Body of pancreas (tissue), 4 donors: ENCODE data around the gene LILRA1. TPM values are rescaled to one million over a fixed set of nuclear protein-coding genes. Genes with fewer than 3 reads are reported as not detected.
"Not testable (repeated sequence)": the region's sequence is repeated elsewhere in the genome, so short reads cannot be mapped to it uniquely, and the experiment has no call there.

Experiments used
- ATAC-seq: fragments of 150-250 bp; one replicate; pipeline ENCODE4 v1.9.1; 2016
- DNase-seq, 4 donors: peaks; one replicate each; pipeline ENCODE4 v3.0.0-alpha.2; 2019
- H3K27ac ChIP-seq, 4 donors: fragments of 200-600 bp; sonication (generic); 1 replicate in 3 of 4; 2 replicates in 1 of 4; pipeline versions ENCODE4 v1.5.1 to v1.6.1; 2016 to 2019; ENCODE audit warnings: mild to moderate bottlenecking in 1 of 4, mixed read lengths in 1 of 4, moderate library complexity in 1 of 4
- H3K27me3 ChIP-seq, 2 donors: fragments of 200-600 bp; sonication (generic); one replicate each; pipeline ENCODE4 v1.6.0; 2016; ENCODE audit warnings: mild to moderate bottlenecking in 1 of 2
- H3K36me3 ChIP-seq, 2 donors: fragments of 200-600 bp; sonication (generic); replicated peaks in 1 of 2; 2 replicates each; pipeline ENCODE4 v1.5.1; 2016; ENCODE audit warnings: low read depth in 2 of 2; ENCODE audit not compliant: insufficient read depth in 1 of 2
- H3K4me1 ChIP-seq: fragments of 200-600 bp; sonication (generic); one replicate; pipeline ENCODE4 v1.6.0; 2016
- H3K4me3 ChIP-seq, 2 donors: fragments of 200-600 bp; sonication (generic); 1 replicate in 1 of 2; 2 replicates in 1 of 2; pipeline ENCODE4 v1.5.1; 2016 to 2019
- H3K9me3 ChIP-seq, 3 donors: fragments of 200-600 bp; sonication (generic); 1 replicate in 2 of 3; 2 replicates in 1 of 3; pipeline ENCODE4 v1.5.1; 2016
- POLR2A ChIP-seq, 3 donors: fragments of 450-650 bp; IDR thresholded peaks; one replicate each; pipeline ENCODE4 v1.6.1; 2016; ENCODE audit warnings: antibody characterized with exemption in 3 of 3, mild to moderate bottlenecking in 2 of 3
- WGBS, 2 donors: methylation state at CpG; one replicate each; pipeline ENCODE4 v1.1.5; 2017; 5-methylcytosine and 5-hydroxymethylcytosine counted together
- intact Hi-C: fragments of 100-400 bp; cut with DNase I; formaldehyde crosslinking; loops from one replicate; pipeline ENCODE4 v1.15.1; 2023
- total RNA-seq, 2 donors: library from RNA; depleted of rRNA; stranded (reverse); fragments of >200 nt; gene quantifications; one replicate each; pipeline ENCODE4 v1.1.0, GENCODE V29; 2016
- TF ChIP-seq, protein P1 (sequence below), 7 experiments: fragments of 450-650 bp in 4 of 7; fragments of 200-600 bp in 3 of 7; sonication (generic) in 3 of 7; IDR thresholded peaks; one replicate each; pipeline ENCODE4 v1.5.1; 2016 to 2019; ENCODE audit warnings: antibody characterized with exemption in 7 of 7

Gene LILRA1
- total RNA-seq: under 1 TPM in 1 of 2 donors, not detected in 1; 0.26 TPM

DNA sequence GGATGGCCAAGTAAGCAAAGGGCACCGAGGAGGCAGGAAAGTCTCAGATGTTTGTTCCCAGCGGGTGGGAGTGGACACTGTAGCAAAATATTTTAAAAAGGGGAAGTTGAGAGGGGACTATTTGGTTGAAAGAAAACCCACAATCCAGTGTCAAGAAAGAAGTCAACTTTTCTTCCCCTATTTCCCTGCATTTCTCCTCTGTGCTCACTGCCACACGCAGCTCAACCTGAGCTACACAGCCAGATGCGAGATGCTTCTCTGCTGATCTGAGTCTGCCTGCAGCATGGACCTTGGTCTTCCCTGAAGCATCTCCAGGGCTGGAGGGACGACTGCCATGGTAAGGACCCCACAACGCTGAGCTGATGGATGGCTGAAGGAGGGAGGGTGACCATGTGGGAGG, at the start of gene LILRA1:
LILRA1 (plus strand) TSS at position 188 of the 400 bp plus-strand sequence. CDS start 613 bp downstream, outside the sequence.
- H3K27me3 ChIP-seq, H3K36me3 ChIP-seq, DNase-seq, ATAC-seq, H3K9me3 ChIP-seq, H3K4me3 ChIP-seq, intact Hi-C loops, H3K4me1 ChIP-seq: not testable (repeated sequence)
- 31 to 48% methylated on average over 6 of the region's 6 CpGs for WGBS, 2 donors
- peak within 1 kb of the TSS in 1 of 4 donors; percentile 25 for H3K27ac ChIP-seq

DNA sequence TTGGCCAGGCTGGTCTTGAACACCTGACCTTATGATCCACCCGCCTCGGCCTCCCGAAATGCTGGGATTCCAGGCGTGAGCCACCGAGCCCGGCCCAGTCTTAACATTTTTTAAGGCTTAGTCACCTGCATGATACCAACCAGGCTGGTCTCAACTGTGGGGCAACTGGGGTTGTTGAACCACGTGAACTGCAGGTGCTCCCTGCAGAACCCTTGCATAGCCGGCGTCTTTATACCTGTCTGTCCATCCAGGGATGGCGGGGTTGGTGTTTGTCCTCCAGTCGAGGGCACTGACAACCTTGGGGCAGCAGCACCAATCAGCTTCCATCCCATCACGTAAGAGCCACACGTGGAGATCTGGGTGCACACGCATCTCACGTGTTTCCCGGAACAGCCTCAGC, 44.6 kb upstream of the LILRA1 start:
- ATAC-seq (no peak), DNase-seq (no peak)
- Histone ChIP-seq H3K27ac (no peak overlapping the region), H3K4me3 (no peak overlapping the region), H3K36me3 (no peaks in the 10 kb centered on the region), H3K27me3 (no peaks in the 10 kb centered on the region), H3K9me3 (no peaks in the 10 kb centered on the region), H3K4me1 (no peaks in the 10 kb centered on the region)
- TF ChIP-seq, protein P1, sequence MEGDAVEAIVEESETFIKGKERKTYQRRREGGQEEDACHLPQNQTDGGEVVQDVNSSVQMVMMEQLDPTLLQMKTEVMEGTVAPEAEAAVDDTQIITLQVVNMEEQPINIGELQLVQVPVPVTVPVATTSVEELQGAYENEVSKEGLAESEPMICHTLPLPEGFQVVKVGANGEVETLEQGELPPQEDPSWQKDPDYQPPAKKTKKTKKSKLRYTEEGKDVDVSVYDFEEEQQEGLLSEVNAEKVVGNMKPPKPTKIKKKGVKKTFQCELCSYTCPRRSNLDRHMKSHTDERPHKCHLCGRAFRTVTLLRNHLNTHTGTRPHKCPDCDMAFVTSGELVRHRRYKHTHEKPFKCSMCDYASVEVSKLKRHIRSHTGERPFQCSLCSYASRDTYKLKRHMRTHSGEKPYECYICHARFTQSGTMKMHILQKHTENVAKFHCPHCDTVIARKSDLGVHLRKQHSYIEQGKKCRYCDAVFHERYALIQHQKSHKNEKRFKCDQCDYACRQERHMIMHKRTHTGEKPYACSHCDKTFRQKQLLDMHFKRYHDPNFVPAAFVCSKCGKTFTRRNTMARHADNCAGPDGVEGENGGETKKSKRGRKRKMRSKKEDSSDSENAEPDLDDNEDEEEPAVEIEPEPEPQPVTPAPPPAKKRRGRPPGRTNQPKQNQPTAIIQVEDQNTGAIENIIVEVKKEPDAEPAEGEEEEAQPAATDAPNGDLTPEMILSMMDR (IDR thresholded peaks at IDR 0.05): no peak
- no peak for TF ChIP-seq POLR2A (IDR thresholded peaks at IDR 0.05)
- 70 to 72% methylated on average over 12 to 16 of the region's 16 CpGs for WGBS, 2 donors
- intact Hi-C loops: no loop called here

DNA sequence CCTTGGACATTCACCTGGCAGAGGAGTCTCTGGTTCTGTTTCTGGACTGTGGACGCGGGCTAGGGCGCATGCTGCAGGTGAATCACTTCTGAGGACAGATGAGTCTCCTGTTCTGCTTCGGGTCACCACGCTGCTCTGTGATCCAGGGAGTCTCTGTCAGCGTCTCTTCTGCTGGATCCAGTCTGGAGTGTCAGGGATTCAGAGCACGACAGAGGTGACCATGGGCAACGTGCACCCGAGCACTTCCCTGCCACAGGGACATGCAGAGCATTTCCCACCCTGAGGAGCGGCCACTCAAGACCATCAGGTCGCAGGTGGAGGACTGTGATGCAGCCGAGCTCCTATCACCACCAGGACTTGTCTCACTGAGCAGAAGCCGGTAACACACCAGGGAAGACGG, 44.2 kb upstream of the LILRA1 start:
- ATAC-seq: no peak
- Histone ChIP-seq H3K27me3 (no peaks in the 10 kb centered on the region), H3K36me3 (no peaks in the 10 kb centered on the region), H3K9me3 (no peaks in the 10 kb centered on the region), H3K4me3 (no peak overlapping the region), H3K27ac (no peak overlapping the region), H3K4me1 (no peaks in the 10 kb centered on the region)
- 60 to 67% methylated on average over 3 to 14 of the region's 14 CpGs for WGBS, 2 donors
- DNase-seq: no peak
- TF ChIP-seq, protein P1 (IDR thresholded peaks at IDR 0.05): no peak
- no peak for TF ChIP-seq POLR2A (IDR thresholded peaks at IDR 0.05)
- intact Hi-C loops: no loop called here

DNA sequence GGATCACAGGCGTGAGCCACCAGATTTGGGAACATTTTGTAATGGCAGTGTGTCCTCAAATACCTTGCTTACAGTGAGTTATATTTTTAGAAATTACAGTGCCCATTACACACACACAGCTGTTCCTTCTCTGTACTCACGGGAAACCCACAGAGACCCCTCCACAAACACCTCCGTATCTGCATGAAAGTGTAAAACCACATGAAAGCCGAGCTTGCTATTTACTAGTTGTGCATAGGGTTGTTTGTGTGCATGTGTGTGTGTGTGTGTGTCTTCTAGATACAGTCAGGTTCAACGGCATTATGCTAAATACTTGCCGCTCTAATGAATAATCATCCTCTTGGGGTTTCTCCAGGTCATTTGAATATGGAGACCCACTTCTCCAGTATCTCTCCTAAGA, 42.1 kb upstream of the LILRA1 start:
- no peaks in the 10 kb centered on the region for H3K9me3 ChIP-seq
- H3K4me1 ChIP-seq: no peaks in the 10 kb centered on the region
- H3K27ac ChIP-seq: no peak overlapping the region
- no peak overlapping the region for H3K4me3 ChIP-seq
- no peak for DNase-seq
- H3K27me3 ChIP-seq: no peaks in the 10 kb centered on the region
- 71 to 84% methylated on average over 6 of the region's 6 CpGs for WGBS, 2 donors
- no peak for ATAC-seq
- TF ChIP-seq POLR2A (IDR thresholded peaks at IDR 0.05): no peak
- TF ChIP-seq, protein P1 (IDR thresholded peaks at IDR 0.05): no peak
- H3K36me3 ChIP-seq: no peaks in the 10 kb centered on the region
- intact Hi-C loops: no loop called here

DNA sequence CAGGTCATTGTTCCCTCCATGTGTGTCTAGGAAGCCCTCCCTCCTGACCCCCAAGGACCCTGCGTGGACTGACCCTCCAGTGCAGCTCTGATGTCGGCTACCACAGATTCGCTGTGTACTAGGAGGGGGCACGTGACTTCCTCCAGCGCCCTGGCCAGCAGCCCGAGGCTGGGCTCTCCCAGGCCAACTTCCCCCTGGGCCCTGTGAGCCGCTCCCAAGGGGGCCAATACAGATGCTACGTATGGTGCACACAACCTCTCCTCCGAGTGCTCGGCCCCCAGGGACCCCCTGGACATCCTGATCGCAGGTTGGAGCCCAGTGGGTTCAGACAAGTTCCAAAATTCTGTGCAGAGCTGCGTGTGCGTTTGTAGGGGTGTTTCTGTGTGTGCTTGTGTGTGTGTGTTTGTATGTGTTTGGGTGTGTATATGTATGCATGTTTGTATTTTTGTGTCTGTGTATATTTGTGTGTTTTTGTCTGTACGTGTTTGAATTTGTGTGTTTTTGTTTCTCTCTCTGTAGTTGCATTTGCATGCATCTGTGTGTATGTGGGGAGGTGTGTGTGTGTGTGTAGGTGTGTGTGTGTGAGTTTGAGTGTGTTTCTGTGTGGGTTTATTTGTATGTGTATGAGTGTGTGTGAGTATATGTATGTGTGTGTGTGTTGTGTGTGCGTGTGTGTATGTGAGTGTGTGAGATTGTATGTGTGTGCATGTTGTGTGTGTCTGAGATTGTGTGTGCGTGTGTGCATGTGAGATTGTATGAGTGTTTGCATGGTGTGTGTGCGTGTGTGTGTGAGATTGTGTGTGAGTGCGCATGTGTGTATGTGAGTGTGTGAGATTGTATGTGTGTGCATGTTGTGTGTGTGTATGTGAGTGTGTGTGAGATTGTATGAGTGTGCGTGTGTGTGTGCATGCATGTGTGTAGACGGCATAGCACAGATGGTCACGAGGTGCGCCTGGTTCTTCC, 41.2 kb upstream of the LILRA1 start:
- intact Hi-C loops: no loop called here
- no peak for TF ChIP-seq POLR2A (IDR thresholded peaks at IDR 0.05)
- TF ChIP-seq, protein P1 (IDR thresholded peaks at IDR 0.05): no peak
- H3K36me3 ChIP-seq: no peaks in the 10 kb centered on the region
- H3K27me3 ChIP-seq: no peaks in the 10 kb centered on the region
- no peaks in the 10 kb centered on the region for H3K9me3 ChIP-seq
- H3K27ac ChIP-seq: no peak overlapping the region
- ATAC-seq (no peak), DNase-seq (peak in 1 of 4 donors; percentile 29)
- H3K4me1 ChIP-seq: no peaks in the 10 kb centered on the region
- no peak overlapping the region for H3K4me3 ChIP-seq
- WGBS, 2 donors: 68 to 70% methylated on average over 13 to 22 of the region's 22 CpGs
